ENCODE data around the gene NF2.

GRCh38 chr22:29642694-29643093, 39.3 kb downstream of the NF2 start:
- TF ChIP-seq CHD4 (IDR thresholded peaks at IDR 0.05) (no peak), POLR2AphosphoS5 (IDR thresholded peaks at IDR 0.05; ENCODE audit: low read length) (no peak), CTCF (IDR thresholded peaks at IDR 0.05 in 2 of 3, conservative IDR thresholded peaks at IDR 0.05 in 1 of 3; ENCODE audit: control insufficient read depth in 2 of 3, extremely low read depth in 1 of 3, insufficient read depth in 1 of 3, low read depth in 3 of 3, low read length in 3 of 3) (no peak), CEBPB (IDR thresholded peaks at IDR 0.05; ENCODE audit: borderline replicate concordance in 1 of 2, low read depth in 2 of 2, low read length in 2 of 2) (no peak), NR2C1 (IDR thresholded peaks at IDR 0.05) (no peak), RBBP5 (conservative IDR thresholded peaks at IDR 0.05) (no peak), ZNF274 (IDR thresholded peaks at IDR 0.05; ENCODE audit: insufficient read depth, insufficient read length) (no peak), YBX1 (IDR thresholded peaks at IDR 0.05) (no peak), CBX5 (IDR thresholded peaks at IDR 0.05; ENCODE audit: low read depth) (no peak), JUNB (IDR thresholded peaks at IDR 0.05) (no peak), EZH2 (IDR thresholded peaks at IDR 0.05; ENCODE audit: borderline replicate concordance, control insufficient read depth, low read depth, low read length) (no peak)

Data from GM12878 (cell line).